ENCODE data around the gene PPP1R13B. TPM values are rescaled to one million over a fixed set of nuclear protein-coding genes. Genes with fewer than 3 reads are reported as not detected.
A peak's percentile ranks its signal among the peaks of the same experiment; 100 is the strongest.

Gene PPP1R13B
- total RNA-seq, 1 donor from 2014 or later = 16.2 TPM

DNA sequence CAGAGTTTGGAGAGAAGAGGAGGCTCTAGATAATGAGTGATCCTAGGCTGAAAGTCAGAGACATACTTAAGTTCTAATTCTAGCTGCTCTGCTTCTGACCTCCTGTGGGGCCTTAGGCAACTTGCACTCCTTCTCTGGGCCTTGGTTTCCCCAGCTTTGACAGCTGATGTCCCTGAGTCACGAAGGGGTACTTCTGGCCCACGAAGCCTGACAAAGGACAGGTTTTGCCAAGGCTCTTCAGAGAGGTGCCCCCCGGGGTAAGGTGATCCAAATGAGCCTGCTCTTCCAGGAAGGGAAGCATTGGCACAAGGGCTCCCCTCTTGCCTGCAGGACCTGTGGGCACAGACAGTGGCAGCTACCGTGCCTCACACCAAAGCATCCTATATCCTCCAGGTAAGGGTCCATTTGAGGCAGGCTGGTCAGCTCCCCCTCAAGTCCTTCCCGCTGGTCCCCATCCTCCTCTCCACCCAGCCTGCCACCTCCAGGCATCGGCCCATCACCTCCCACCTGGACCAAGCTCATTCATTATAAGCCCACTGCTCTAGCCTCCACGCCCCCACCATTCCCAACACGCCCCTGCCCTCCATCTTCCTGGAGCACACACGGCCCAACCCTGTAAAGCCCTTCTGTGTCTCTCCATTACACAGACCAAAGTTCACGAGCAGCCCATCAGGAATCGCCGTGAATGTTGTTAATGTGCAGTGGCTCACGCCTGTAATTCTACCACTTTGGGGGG lies 1.9 kb upstream of the PPP1R13B start:
- ATAC-seq (ENCODE audit: low read depth) (no peak), DNase-seq (no peak)
- Mint-ChIP-seq H3K27ac (peak overlapping the region; percentile 50), H3K4me1 (peaks cover 12% of the 10 kb centered on the region), H3K4me3 (peak overlapping the region; percentile 69), H3K27me3 (no peaks in the 10 kb centered on the region), H3K9me3 (no peaks in the 10 kb centered on the region), H3K36me3 (ENCODE audit: low read depth) (peaks cover 3% of the 10 kb centered on the region)
- TF ChIP-seq, protein P1, sequence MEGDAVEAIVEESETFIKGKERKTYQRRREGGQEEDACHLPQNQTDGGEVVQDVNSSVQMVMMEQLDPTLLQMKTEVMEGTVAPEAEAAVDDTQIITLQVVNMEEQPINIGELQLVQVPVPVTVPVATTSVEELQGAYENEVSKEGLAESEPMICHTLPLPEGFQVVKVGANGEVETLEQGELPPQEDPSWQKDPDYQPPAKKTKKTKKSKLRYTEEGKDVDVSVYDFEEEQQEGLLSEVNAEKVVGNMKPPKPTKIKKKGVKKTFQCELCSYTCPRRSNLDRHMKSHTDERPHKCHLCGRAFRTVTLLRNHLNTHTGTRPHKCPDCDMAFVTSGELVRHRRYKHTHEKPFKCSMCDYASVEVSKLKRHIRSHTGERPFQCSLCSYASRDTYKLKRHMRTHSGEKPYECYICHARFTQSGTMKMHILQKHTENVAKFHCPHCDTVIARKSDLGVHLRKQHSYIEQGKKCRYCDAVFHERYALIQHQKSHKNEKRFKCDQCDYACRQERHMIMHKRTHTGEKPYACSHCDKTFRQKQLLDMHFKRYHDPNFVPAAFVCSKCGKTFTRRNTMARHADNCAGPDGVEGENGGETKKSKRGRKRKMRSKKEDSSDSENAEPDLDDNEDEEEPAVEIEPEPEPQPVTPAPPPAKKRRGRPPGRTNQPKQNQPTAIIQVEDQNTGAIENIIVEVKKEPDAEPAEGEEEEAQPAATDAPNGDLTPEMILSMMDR (IDR thresholded peaks at IDR 0.05) = no peak
- POLR2A ChIA-PET = no interaction called here
- CTCF ChIA-PET = no interaction called here
- intact Hi-C loops (cut with micrococcal nuclease) = loop anchor here (5.0 to 10.0 kb wide), 2 partner anchors 42 to 285 kb away; partner anchors contain the start of genes BAG5 and COA8

DNA sequence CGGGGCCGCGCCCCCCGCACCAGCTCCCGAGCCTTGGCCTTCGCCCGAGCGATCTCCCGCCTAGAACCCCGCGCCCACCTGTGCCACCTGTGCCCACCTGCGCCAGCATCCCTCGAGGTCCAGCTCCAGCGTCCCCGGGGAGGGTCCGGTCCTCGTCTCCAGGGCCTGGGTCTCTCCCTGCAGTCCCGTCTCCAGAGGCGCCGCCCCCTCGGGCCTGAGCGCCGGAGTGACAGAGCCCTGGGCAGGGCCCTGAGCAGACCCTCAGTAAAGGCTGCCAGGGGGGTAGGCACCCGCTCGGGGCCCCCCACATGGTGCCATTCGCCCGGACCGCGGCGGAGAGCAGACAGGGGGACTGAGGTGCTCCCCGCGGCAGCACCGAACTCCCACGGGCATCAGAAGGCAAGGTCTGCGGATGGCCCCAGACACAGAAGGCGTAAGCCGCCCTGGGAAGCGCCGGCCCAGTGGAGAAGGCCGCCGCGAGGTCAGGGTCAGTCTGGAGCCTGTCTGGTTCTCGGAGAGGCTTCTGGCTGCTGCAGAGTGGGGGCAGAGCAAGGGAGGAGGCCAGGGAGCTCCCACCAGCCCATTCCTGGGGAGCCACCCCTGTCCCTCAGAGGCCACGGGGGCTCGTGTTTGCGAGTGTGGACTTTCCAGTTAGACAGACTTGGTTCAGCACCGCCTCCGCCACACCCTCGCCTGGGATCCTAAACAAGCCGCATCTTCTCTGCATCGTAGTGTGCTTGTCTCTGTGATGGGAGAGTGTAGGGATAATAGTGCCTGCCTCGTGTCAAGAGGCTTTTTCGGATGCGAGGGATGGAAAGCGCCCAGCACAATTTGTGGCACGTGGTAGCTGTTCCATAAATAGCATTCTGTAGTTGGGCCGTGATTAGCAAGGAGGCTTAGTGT lies 1.1 kb upstream of the PPP1R13B start:
- Mint-ChIP-seq H3K36me3 (ENCODE audit: low read depth) (peaks cover 3% of the 10 kb centered on the region), H3K4me1 (peaks cover 12% of the 10 kb centered on the region), H3K27me3 (no peaks in the 10 kb centered on the region), H3K4me3 (peak overlapping the region; percentile 69), H3K9me3 (no peaks in the 10 kb centered on the region), H3K27ac (peak overlapping the region; percentile 50)
- ChIA-PET CTCF (interaction anchor here (1.0 kb wide), 1 partner anchor 42 kb away, joined by 3 read pairs; no protein-coding TSS in a partner anchor), POLR2A (interaction anchor here (0.7 to 1.4 kb wide), 2 partner anchors 26 to 73 kb away, joined by 3 to 14 read pairs; a partner anchor contains a TSS)
- TF ChIP-seq, protein P1 (IDR thresholded peaks at IDR 0.05) = no peak
- DNase-seq = no peak
- intact Hi-C loops (cut with micrococcal nuclease) = loop anchor here (5.0 to 10.0 kb wide), 2 partner anchors 41 to 284 kb away; partner anchors contain the start of genes BAG5 and COA8
- ATAC-seq (ENCODE audit: low read depth) = no peak

DNA sequence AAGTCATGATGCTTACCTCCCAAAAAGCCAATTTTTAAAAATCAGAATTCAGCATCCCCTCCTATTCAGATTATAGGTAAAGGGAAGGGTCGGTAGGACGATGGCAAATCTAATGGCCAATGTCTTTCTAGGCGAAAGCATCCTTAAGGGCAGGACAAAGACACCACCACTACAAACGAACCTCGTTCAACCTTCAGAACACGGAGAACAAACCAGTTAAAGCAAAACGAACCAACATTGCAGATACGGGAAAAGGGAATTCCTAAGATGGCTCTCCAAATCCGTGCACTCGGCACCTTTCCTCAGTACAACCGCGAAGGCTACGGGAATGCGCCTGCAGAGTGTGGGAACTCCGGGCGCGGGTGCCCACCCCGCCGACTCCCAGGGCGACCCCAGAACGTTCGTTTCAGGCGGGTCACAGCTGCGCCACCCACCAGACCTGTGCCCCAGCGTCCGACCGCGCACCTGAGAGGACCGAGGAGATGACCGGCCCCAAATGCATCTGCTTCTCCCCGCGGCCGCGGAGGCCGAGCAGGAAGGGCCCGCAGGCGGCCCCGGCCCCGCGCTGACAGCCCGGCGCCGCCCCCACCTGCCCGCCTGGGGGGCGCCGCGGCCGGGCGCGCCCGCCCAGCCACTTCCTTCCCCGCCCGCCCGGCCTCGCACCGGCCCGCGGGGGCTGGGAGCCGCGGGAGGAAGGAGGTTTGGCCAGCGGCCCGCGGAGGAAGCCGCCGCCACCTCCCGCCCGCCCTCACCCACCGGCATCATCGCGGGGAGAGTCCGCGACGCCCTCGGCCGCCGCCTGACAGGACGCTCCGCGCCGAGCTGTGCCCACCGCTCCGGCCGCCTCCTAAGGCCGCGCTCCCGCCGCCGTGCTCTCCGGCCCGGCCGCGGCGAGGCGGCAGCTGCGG lies 578 bp downstream of the PPP1R13B start:
- peak overlapping the region; percentile 63 for H3K27ac Mint-ChIP-seq
- TF ChIP-seq, protein P1 (IDR thresholded peaks at IDR 0.05) = no peak
- ATAC-seq (ENCODE audit: low read depth) (peak; percentile 17), DNase-seq (no peak)
- intact Hi-C loops (cut with micrococcal nuclease) = loop anchor here (1.0 to 10.0 kb wide), 5 partner anchors 26 to 282 kb away; partner anchors contain the start of genes BAG5, COA8, XRCC3 and ZFYVE21
- H3K36me3 Mint-ChIP-seq (ENCODE audit: low read depth) = peaks cover 6% of the 10 kb centered on the region
- peak overlapping the region; percentile 87 for H3K4me3 Mint-ChIP-seq
- ChIA-PET POLR2A (interaction anchor here (0.6 to 1.4 kb wide), 2 partner anchors 74 to 287 kb away, joined by 6 to 14 read pairs; a partner anchor contains a TSS), CTCF (interaction anchor here (1.0 kb wide), 1 partner anchor 41 kb away, joined by 3 read pairs; no protein-coding TSS in a partner anchor)
- H3K4me1 Mint-ChIP-seq = peaks cover 12% of the 10 kb centered on the region
- no peaks in the 10 kb centered on the region for H3K27me3 Mint-ChIP-seq
- H3K9me3 Mint-ChIP-seq = no peaks in the 10 kb centered on the region

DNA sequence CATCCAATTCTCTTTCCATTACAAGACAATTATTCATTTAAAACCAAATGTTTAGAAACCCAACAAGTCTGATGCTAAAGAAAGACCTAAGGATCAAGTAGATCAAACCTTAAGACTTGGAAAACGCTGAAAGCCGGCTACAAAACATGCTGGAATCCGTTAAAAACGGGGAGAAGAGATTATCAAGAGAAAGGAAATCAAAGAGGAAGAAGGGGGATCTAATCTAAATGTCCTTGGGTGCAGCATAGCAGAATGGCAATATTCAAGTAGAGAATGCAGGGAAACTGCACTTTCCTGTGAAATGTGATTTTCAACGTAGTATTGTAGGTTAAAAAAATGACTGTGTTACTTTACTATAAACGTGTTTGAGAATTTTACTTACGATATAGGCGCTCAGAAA lies 1.3 kb downstream of the PPP1R13B start:
- H3K27me3 Mint-ChIP-seq = no peaks in the 10 kb centered on the region
- no peaks in the 10 kb centered on the region for H3K9me3 Mint-ChIP-seq
- DNase-seq = no peak
- TF ChIP-seq, protein P1 (IDR thresholded peaks at IDR 0.05) = no peak
- H3K36me3 Mint-ChIP-seq (ENCODE audit: low read depth) = peaks cover 6% of the 10 kb centered on the region
- no peak for ATAC-seq (ENCODE audit: low read depth)
- CTCF ChIA-PET = no interaction called here
- peak overlapping the region; percentile 87 for H3K4me3 Mint-ChIP-seq
- H3K4me1 Mint-ChIP-seq = peaks cover 12% of the 10 kb centered on the region
- POLR2A ChIA-PET = no interaction called here
- intact Hi-C loops (cut with micrococcal nuclease) = loop anchor here (5.0 to 10.0 kb wide), 2 partner anchors 39 to 281 kb away; partner anchors contain the start of genes BAG5 and COA8
- H3K27ac Mint-ChIP-seq = peak overlapping the region; percentile 63

Data from activated B cell treated with CpG ODN at 0.5 μM for 24 hours (primary cell).